PC-3 (cell line): ENCODE measurements around the gene SCAPER. TPM values are rescaled to one million over a fixed set of nuclear protein-coding genes. Genes with fewer than 3 reads are reported as not detected.

ENCODE experiments used
- ATAC-seq: fragments of 200-7000 bp; cut with Tn5 transposase; 2 replicates; pipeline ENCODE4 v1.9.1; 2020; ENCODE audit warnings: mild to moderate bottlenecking, moderate library complexity
- BruUV-seq: library from RNA; stranded (reverse); fragments of 400-500 nt; replicated peaks from 2 replicates; lab custom pipeline; 2021; lab: Mats Ljungman, UMichigan
- CTCF ChIA-PET: fragments of 300-600 bp; sonication (Branson Sonifier 250); formaldehyde crosslinking; loops from one replicate; lab custom pipeline; 2022; ENCODE audit warnings: antibody characterized with exemption; lab: Charles Lee
- POLR2A ChIA-PET: fragments of 300-600 bp; sonication (Branson Sonifier 250); formaldehyde crosslinking; loops from one replicate; lab custom pipeline; 2022; ENCODE audit warnings: antibody characterized with exemption; ENCODE audit not compliant: unreplicated experiment; lab: Charles Lee
- DNase-seq: peaks from one replicate; pipeline ENCODE4 v3.0.0-alpha.2; 2015
- H2AFZ ChIP-seq: fragments of 300-600 bp; sonication (generic); 2 replicates; pipeline ENCODE4 v1.6.0; 2016; ENCODE audit warnings: antibody characterized with exemption, low read length
- H3F3A ChIP-seq: fragments of 300-600 bp; sonication (generic); one replicate; pipeline ENCODE4 v1.6.0; 2017; ENCODE audit warnings: antibody characterized with exemption, low read length, control low read depth, mild to moderate bottlenecking; ENCODE audit not compliant: unreplicated experiment
- H3K27ac ChIP-seq: fragments of 300-600 bp; sonication (generic); 2 replicates; pipeline ENCODE4 v1.5.1; 2016; ENCODE audit warnings: mild to moderate bottlenecking, low read length
- H3K27me3 ChIP-seq: fragments of 300-600 bp; sonication (generic); 2 replicates; pipeline ENCODE4 v1.6.1; 2016; ENCODE audit warnings: low read length, mixed read lengths
- H3K36me3 ChIP-seq: fragments of 300-600 bp; sonication (generic); 2 replicates; pipeline ENCODE4 v1.6.1; 2016; ENCODE audit warnings: low read depth, mixed run types, low read length, mixed read lengths
- H3K4me1 ChIP-seq: fragments of 300-600 bp; sonication (generic); 2 replicates; pipeline ENCODE4 v1.5.1; 2016; ENCODE audit warnings: low read length; ENCODE audit not compliant: insufficient read depth
- H3K4me2 ChIP-seq: fragments of 300-600 bp; sonication (generic); 2 replicates; pipeline ENCODE4 v1.6.0; 2016; ENCODE audit warnings: low read length
- H3K4me3 ChIP-seq: fragments of 300-600 bp; sonication (generic); 2 replicates; pipeline ENCODE4 v1.5.1; 2016; ENCODE audit warnings: mild to moderate bottlenecking, low read length, mixed read lengths
- H3K79me2 ChIP-seq: fragments of 300-600 bp; sonication (generic); 2 replicates; pipeline ENCODE4 v1.6.1; 2017; ENCODE audit warnings: low read length, mixed read lengths
- H3K9ac ChIP-seq: fragments of 300-600 bp; sonication (generic); 2 replicates; pipeline ENCODE4 v1.6.0; 2016; ENCODE audit warnings: mild to moderate bottlenecking, low read length
- H3K9me2 ChIP-seq: fragments of 300-600 bp; sonication (generic); replicated peaks from 2 replicates; pipeline ENCODE4 v1.6.1; 2016; ENCODE audit warnings: mixed run types, low read length, mixed read lengths
- H3K9me3 ChIP-seq: fragments of 300-600 bp; sonication (generic); 2 replicates; pipeline ENCODE4 v1.6.1; 2016; ENCODE audit warnings: low read length, mixed read lengths
- H4K20me1 ChIP-seq: fragments of 300-600 bp; sonication (generic); 2 replicates; pipeline ENCODE4 v1.6.1; 2016; ENCODE audit warnings: low read length, mixed read lengths
- EZH2 ChIP-seq: fragments of 300-600 bp; sonication (generic); IDR thresholded peaks from one replicate; pipeline ENCODE4 v1.6.1; 2017; ENCODE audit warnings: antibody characterized with exemption, mild to moderate bottlenecking, low read length; ENCODE audit not compliant: unreplicated experiment
- EZH2phosphoT487 ChIP-seq: fragments of 300-600 bp; sonication (generic); IDR thresholded peaks from 2 replicates; pipeline ENCODE4 v1.6.1; 2018; ENCODE audit warnings: mild to moderate bottlenecking, antibody characterized with exemption, low read length, borderline replicate concordance
- intact Hi-C: fragments of 100-400 bp; cut with micrococcal nuclease; formaldehyde crosslinking; loops from 2 replicates; pipeline ENCODE4 v1.9.0; 2023
- total RNA-seq: library from RNA; depleted of rRNA; stranded (reverse); fragments of >200 nt; gene quantifications from 2 replicates; pipeline ENCODE4 v1.2.3, GENCODE V29; 2014
- TF ChIP-seq, protein P1 (sequence below): fragments of 300-600 bp; sonication (generic); conservative IDR thresholded peaks from 2 replicates; pipeline ENCODE4 v1.5.1; 2017; ENCODE audit warnings: antibody characterized with exemption, low read depth, mild to moderate bottlenecking, low read length

The SCAPER gene
- total RNA-seq, 1 experiment from 2014 or later = 6.0 TPM

DNA sequence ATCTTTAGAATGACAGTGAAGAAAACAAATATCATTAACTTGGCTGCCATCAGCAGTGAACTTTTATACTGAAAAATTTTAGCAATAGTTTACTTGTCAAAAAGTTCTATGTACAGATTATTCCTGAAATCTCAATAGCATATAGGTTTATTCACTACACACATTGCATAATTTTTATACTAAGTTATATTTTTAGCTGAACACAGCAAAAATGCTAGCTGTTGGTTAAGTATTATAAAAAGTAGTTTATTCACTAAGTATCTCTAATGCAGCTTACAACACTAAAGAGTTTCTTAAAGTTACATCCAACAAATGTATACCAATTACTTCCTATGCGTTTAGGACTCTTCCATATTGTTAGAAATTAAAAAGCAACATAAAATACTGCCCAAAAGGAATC lies 131.9 kb downstream of the SCAPER start:
- H3F3A ChIP-seq = no peaks in the 10 kb centered on the region
- no peaks in the 10 kb centered on the region for H3K79me2 ChIP-seq
- TF ChIP-seq EZH2phosphoT487 = no peak
- no peak for TF ChIP-seq EZH2
- TF ChIP-seq, protein P1, sequence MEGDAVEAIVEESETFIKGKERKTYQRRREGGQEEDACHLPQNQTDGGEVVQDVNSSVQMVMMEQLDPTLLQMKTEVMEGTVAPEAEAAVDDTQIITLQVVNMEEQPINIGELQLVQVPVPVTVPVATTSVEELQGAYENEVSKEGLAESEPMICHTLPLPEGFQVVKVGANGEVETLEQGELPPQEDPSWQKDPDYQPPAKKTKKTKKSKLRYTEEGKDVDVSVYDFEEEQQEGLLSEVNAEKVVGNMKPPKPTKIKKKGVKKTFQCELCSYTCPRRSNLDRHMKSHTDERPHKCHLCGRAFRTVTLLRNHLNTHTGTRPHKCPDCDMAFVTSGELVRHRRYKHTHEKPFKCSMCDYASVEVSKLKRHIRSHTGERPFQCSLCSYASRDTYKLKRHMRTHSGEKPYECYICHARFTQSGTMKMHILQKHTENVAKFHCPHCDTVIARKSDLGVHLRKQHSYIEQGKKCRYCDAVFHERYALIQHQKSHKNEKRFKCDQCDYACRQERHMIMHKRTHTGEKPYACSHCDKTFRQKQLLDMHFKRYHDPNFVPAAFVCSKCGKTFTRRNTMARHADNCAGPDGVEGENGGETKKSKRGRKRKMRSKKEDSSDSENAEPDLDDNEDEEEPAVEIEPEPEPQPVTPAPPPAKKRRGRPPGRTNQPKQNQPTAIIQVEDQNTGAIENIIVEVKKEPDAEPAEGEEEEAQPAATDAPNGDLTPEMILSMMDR = no peak
- DNase-seq (no peak), ATAC-seq (no peak)
- no peaks in the 10 kb centered on the region for H4K20me1 ChIP-seq
- H3K9me2 ChIP-seq = no peaks in the 10 kb centered on the region
- intact Hi-C loops = no loop called here
- ChIA-PET POLR2A (no interaction called here), CTCF (no interaction called here)
- H3K4me1 ChIP-seq = no peaks in the 10 kb centered on the region
- no peaks in the 10 kb centered on the region for H3K27me3 ChIP-seq
- no peak overlapping the region for H3K4me2 ChIP-seq
- BruUV-seq = no TSS peak
- no peak overlapping the region for H2AFZ ChIP-seq
- no peak overlapping the region for H3K27ac ChIP-seq
- no peaks in the 10 kb centered on the region for H3K36me3 ChIP-seq
- peaks cover 5% of the 10 kb centered on the region; the same call in 1 of the 2 replicates for H3K9me3 ChIP-seq
- no peak overlapping the region for H3K9ac ChIP-seq
- H3K4me3 ChIP-seq = no peak overlapping the region

DNA sequence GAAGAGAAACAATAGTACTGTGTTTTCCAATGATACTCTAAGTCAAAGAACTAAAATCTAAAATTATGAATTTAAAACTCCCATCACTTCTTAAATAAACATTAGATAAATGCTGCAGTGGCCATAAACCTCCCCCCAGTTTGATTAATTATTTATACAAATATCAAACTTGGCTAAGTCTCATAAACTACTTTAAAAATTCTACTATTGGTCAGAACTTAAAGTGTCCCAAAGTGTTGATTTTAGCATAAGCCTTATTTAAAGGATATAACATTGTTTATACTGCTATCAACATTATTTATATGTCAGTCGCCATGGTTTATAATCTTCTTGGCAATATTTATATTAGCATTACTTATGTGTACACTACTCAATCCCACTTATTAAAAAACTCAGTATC lies 132.4 kb downstream of the SCAPER start:
- Histone ChIP-seq H3K9me3 (peaks cover 5% of the 10 kb centered on the region; the same call in 1 of the 2 replicates), H3F3A (no peaks in the 10 kb centered on the region), H3K9me2 (no peaks in the 10 kb centered on the region), H3K4me1 (no peaks in the 10 kb centered on the region), H3K4me3 (no peak overlapping the region), H3K79me2 (no peaks in the 10 kb centered on the region), H3K27me3 (no peaks in the 10 kb centered on the region), H3K9ac (no peak overlapping the region), H4K20me1 (no peaks in the 10 kb centered on the region), H3K36me3 (no peaks in the 10 kb centered on the region), H3K27ac (no peak overlapping the region), H3K4me2 (no peak overlapping the region), H2AFZ (no peak overlapping the region)
- ChIA-PET POLR2A (no interaction called here), CTCF (no interaction called here)
- TF ChIP-seq, protein P1 = no peak
- TF ChIP-seq EZH2 = no peak
- BruUV-seq = no TSS peak
- ATAC-seq (no peak), DNase-seq (no peak)
- intact Hi-C loops = no loop called here

DNA sequence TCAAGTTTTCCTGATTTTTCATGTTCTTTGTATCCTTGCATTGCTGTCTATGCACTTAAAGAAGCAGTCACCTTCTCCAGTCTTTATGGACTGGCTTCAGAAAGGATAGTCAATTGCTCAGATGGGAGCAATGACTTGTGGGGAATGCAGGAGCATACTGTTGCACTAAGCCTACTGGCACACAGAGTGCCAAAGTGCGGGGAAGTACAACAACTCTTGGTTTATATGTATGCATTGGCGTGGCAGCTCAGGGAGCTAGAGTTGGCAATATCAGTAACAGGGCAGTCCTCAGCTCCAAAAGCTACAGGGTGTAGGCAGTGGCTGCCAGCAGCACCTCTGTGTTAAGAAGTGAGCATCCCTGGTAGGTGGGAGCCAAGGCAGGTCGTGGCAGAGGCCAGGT lies 141.1 kb downstream of the SCAPER start:
- ChIA-PET CTCF (no interaction called here), POLR2A (no interaction called here)
- H2AFZ ChIP-seq = no peak overlapping the region
- peaks cover 21% of the 10 kb centered on the region for H3K36me3 ChIP-seq
- TF ChIP-seq EZH2phosphoT487 (no peak), EZH2 (no peak)
- TF ChIP-seq, protein P1 = no peak
- H3K9ac ChIP-seq = no peak overlapping the region
- intact Hi-C loops = no loop called here
- H3K4me1 ChIP-seq = no peaks in the 10 kb centered on the region
- no peak overlapping the region for H3K4me2 ChIP-seq
- H3K27ac ChIP-seq = no peak overlapping the region
- no peak overlapping the region for H3K4me3 ChIP-seq
- no peak for DNase-seq
- BruUV-seq = no TSS peak
- no peaks in the 10 kb centered on the region for H3K27me3 ChIP-seq
- H3K9me2 ChIP-seq = no peaks in the 10 kb centered on the region
- no peaks in the 10 kb centered on the region for H3F3A ChIP-seq
- no peaks in the 10 kb centered on the region; the same call in 1 of the 2 replicates for H3K9me3 ChIP-seq
- no peak for ATAC-seq
- H4K20me1 ChIP-seq = no peaks in the 10 kb centered on the region
- no peaks in the 10 kb centered on the region for H3K79me2 ChIP-seq
